GM19025 (cell line): Measurements from ENCODE around the gene C1QTNF7.

ENCODE experiments used
- ATAC-seq: cut with Tn5 transposase; IDR thresholded peaks from one replicate; pipeline ENCODE4 v1.9.1; 2021; ENCODE audit warnings: mild to moderate bottlenecking, low read depth, moderate library complexity; ENCODE audit not compliant: unreplicated experiment

The C1QTNF7 gene

GRCh38 chr4:15413010-15413622 lies 14.7 kb upstream of the C1QTNF7 start:
- no peak for ATAC-seq

- ATAC-seq: no peak
These were observed 14.2 kb upstream of the C1QTNF7 start for GRCh38 chr4:15413623-15414019.

GRCh38 chr4:15414551-15415091 lies 13.2 kb upstream of the C1QTNF7 start:
- ATAC-seq: no peak

GRCh38 chr4:15416357-15417232 lies 11.2 kb upstream of the C1QTNF7 start:
- no peak for ATAC-seq

DNA sequence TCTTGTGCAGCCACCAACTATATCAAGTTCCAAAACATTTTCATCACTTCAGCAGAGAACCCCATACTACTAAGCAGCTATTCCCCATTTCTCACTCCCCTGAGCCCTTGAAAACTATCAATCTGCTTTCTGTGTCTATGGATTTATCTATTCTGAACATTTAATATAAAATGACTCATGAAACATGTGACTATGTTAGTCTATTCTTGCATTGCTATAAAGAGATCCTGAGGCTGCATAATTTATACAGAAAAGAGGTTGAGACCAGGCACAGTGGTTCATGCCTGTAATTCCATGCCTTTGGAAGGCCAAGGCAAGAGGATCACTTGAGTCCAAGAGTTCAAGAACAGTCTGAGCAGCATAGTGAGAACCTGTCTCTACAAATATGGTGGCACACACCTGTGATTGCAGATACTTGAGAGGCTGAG lies 10.6 kb upstream of the C1QTNF7 start:
- no peak for ATAC-seq

DNA sequence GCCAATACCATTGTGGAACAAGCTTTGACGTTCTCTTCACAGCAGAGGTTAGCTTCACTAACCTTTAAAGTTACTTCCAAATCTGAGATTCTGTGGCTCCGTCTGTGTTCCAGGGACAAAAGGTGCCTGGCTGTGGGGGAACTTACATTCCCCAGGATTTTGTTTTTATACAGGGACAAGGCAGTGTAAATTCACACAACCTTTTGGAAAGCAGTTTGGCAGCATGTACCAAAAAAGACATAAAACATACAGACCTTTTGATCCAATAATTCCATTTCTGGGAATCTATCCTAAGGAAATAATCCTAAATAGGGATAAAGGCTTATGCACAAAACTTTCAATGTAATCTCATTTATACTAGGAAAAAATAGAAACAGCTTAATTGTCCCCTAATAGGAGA lies 8.9 kb upstream of the C1QTNF7 start:
- no peak for ATAC-seq

DNA sequence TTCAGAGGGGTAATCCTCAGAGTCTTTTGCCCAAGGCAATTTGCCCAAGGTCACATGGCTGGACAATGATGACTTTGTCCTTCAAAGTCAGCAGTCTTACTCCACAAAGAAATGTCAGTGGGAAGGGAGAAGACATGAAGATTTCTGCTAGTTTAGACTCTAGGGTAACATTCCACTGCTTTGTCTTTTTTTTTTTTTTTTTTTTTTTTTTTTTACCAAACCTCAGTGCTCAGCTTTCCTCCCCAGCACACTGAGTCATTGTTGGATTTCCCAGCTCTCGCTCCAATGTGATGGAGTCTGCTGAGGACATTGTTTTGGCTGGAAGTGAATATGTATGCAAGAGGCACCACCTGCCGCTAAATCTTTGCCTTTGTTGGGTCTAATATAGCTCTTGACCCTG lies 7.2 kb upstream of the C1QTNF7 start:
- no peak for ATAC-seq

- no peak for ATAC-seq
These were observed 4.5 kb upstream of the C1QTNF7 start for GRCh38 chr4:15423285-15423711.

- ATAC-seq: no peak
These were observed 2.3 kb upstream of the C1QTNF7 start for GRCh38 chr4:15425520-15425919.

DNA sequence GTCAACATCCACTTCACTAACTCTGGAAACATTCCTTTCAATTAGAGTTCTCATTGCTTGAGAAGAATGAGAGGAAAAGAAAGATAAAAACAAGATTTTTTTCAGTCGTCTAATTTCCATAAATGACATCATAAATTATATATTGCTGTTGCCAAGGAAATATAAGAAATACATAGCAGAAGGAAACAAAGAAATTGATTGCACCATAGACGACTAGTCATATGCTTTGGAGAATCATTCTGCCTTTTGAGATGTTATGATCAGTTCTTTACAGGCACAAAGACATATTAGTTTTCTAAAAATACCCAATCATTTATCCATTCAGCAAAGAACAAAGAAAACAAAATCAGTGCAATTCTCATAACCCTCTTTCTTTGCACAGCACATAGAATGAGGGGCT lies 672 bp upstream of the C1QTNF7 start:
- no peak for ATAC-seq

DNA sequence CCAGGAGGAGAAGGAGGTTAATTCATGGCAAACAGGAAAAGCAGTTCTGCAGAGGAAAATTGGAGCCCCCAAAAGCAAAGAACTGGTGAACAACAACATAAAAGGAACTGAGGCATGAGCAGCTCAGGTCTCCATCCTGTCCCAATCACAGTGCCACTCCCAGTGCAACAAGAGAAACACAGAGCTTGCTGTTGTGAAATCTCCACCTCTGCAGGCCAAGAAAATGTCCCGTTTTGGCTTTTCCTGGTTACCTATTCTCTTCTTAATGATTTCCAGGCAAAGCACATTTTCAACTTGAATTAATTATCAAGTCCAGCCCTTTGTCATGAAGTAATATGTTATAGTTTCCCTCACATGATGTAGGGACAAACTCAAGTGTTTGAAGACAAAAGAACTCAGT lies 778 bp downstream of the C1QTNF7 start:
- no peak for ATAC-seq

DNA sequence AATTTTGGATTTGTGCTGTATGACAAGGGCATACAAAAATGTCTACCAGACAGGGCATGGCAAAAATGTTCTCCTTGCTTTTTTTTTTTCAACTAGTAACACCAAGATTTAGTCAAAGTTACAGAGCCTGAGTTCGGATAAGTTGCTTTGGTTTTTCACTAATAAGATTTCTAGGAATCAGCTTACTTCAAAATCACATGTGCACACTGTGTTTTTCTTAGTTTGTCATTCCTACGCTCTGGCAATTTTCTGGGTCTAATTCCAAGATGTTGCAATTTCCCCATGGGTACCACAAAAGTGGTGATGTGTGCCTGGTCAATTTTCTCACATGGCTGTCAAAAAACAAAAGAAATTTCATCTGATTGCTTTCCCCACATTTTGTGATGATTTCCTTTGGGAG lies 6.3 kb downstream of the C1QTNF7 start:
- no peak for ATAC-seq

- no peak for ATAC-seq
These were observed 6.8 kb downstream of the C1QTNF7 start for GRCh38 chr4:15434676-15435075.

DNA sequence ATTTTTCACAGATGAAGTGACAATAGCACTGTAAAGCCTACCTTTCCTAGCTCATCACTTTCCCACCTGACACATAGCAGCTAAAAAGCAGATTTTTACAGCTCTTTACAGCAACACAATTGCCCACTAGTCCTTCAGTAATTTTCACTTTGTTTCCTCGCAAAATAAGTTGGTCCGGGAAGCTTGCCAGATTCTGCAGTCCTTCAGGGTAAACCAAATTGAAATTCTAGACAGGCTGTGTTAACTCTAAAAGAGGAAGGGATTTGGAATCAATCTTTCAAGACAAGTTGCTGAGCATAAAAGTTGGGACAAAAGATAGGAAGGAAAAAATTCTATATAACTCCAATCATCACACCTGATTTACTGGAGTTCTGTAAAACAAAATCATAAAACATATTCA lies 8.7 kb downstream of the C1QTNF7 start:
- ATAC-seq: no peak

GRCh38 chr4:15438939-15439524 lies 11.2 kb downstream of the C1QTNF7 start:
- ATAC-seq: no peak

GRCh38 chr4:15443371-15444160 lies 15.7 kb downstream of the C1QTNF7 start:
- no peak for ATAC-seq

GRCh38 chr4:15444276-15444675 lies 16.4 kb downstream of the C1QTNF7 start:
- ATAC-seq: no peak

DNA sequence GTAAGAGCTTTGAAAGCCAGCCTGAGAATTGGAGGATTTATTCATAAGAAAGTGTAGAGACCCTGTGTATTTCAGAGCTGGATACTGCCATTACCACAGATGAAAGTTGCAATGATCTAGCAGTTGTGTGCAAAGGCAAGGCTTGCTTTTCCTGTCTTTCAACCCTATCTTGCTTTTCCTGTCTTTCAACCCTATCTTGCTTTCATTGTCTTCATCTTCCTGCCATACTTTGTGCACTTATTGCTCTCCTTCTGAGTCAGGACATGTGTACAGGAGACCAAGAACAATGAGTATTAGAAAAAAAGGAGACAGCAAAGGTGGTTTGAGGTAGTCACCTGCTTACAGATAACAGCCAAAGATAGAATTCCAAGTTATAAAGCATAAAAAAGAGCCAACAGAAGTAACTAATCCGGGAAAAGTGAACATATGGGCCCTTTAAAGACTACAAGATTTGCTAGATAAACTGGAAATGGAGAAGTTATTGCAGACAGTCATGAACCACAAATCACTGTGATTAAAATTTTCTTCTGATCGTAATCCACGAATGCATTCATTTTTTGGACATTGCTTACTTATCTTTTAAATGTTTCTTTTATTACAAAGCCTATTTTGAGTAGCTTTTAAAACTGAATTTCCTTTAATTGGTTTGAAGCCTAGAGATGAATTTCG lies 17.2 kb downstream of the C1QTNF7 start:
- ATAC-seq: no peak

DNA sequence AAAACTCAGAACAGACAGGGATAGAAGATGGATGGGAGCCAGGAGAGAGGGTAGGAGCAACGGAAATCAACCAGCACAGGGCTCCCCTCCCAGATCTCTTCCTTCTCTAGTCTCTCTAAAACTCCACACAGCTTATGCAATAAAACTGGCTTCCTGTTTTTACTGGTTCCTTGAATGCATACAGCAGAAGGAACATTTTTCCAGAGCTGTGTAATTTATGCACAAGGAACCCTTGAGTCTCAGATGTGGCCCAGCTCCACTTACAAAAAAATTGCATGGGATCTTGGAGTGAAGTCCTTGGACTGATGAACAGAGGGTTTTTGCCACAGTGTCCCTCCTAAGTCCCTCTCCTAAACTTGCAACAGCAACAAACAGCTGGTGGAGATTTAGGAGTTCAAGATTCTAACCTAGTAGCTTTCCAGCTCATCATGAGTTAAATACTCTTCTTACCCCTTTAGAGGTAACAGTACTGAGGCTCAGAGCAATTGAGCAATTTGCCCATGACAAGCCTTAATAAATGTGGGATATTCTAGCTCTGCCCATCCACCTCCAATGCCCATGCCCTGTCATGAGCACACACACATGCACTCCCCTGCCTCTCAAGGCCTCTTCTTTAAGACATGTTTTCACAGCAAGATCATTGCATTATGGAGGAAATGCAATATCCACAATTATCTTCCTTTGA lies 23.5 kb downstream of the C1QTNF7 start:
- no peak for ATAC-seq
